NK-92 (cell line): ENCODE data around the gene TET2.

ENCODE experiments used
- DNase-seq: peaks from one replicate; lab custom pipeline; 2025; ENCODE audit not compliant: unreplicated experiment; lab: John Stamatoyannopoulos, UW

Gene TET2

GRCh38 chr4:105140684-105141490 is 5.8 kb upstream of the TET2 start:
- DNase-seq: no peak

GRCh38 chr4:105145156-105145902 is 1.3 kb upstream of the TET2 start:
- DNase-seq: no peak

GRCh38 chr4:105145903-105146275 is 787 bp upstream of the TET2 start:
- no peak for DNase-seq

GRCh38 chr4:105147016-105147552 is 408 bp downstream of the TET2 start:
- DNase-seq: no peak

- DNase-seq: no peak
Observed at GRCh38 chr4:105147553-105148161, 981 bp downstream of the TET2 start.

GRCh38 chr4:105148356-105148755 is 1.7 kb downstream of the TET2 start:
- DNase-seq: no peak

GRCh38 chr4:105148776-105149175 is 2.1 kb downstream of the TET2 start:
- DNase-seq: no peak

- DNase-seq: no peak
Observed at GRCh38 chr4:105149771-105150170, 3.1 kb downstream of the TET2 start.

- DNase-seq: no peak
Observed at GRCh38 chr4:105150503-105150902, 3.8 kb downstream of the TET2 start.

- DNase-seq: no peak
Observed at GRCh38 chr4:105153749-105154148, 7.1 kb downstream of the TET2 start.

GRCh38 chr4:105154576-105154975 is 7.9 kb downstream of the TET2 start:
- DNase-seq: no peak

GRCh38 chr4:105155426-105155825 is 8.8 kb downstream of the TET2 start:
- no peak for DNase-seq

GRCh38 chr4:105158837-105159236 is 12.2 kb downstream of the TET2 start:
- no peak for DNase-seq

GRCh38 chr4:105162123-105162796 is 15.6 kb downstream of the TET2 start:
- no peak for DNase-seq

GRCh38 chr4:105164548-105164947 is 17.9 kb downstream of the TET2 start:
- DNase-seq: no peak

- DNase-seq: no peak
Observed at GRCh38 chr4:105166066-105166465, 19.4 kb downstream of the TET2 start.

GRCh38 chr4:105170711-105171110 is 24.0 kb downstream of the TET2 start:
- DNase-seq: no peak

GRCh38 chr4:105171912-105172311 is 25.2 kb downstream of the TET2 start:
- no peak for DNase-seq

- no peak for DNase-seq
Observed at GRCh38 chr4:105174098-105174497, 27.4 kb downstream of the TET2 start.

- DNase-seq: no peak
Observed at GRCh38 chr4:105179539-105180401, 33.1 kb downstream of the TET2 start.
